HepG2 (cell line): ENCODE results near the gene SGTB. TPM values are rescaled to one million over a fixed set of nuclear protein-coding genes. Genes with fewer than 3 reads are reported as not detected.

ENCODE experiments used
- BATF2 ChIP-seq: sonication (generic); formaldehyde crosslinking; IDR thresholded peaks from 2 replicates; pipeline ENCODE4 v1.8.0; 2022; ENCODE audit warnings: mild to moderate bottlenecking, missing genetic modification reagents, moderate library complexity
- CBX2 ChIP-seq, 2 experiments: fragments of 200-600 bp in 1 of 2; sonication (generic); formaldehyde crosslinking in 1 of 2; IDR thresholded peaks; 2 replicates each; pipeline versions ENCODE4 v1.7.0 to v1.8.1; 2018 to 2022; ENCODE audit warnings: low read depth in 2 of 2, low read length in 1 of 2, mild to moderate bottlenecking in 1 of 2, missing genetic modification reagents in 1 of 2
- ELF3 ChIP-seq: IDR thresholded peaks from 2 replicates; pipeline ENCODE4 v1.6.1; 2016; ENCODE audit warnings: missing genetic modification reagents, missing compliant biosample characterization
- EP300 ChIP-seq, 3 experiments: sonication (generic) in 1 of 3; formaldehyde crosslinking in 1 of 3; IDR thresholded peaks; 2 replicates each; pipeline versions ENCODE4 v1.5.1 to v1.6.1; 2011 to 2020; ENCODE audit warnings: low read depth in 2 of 3, low read length in 2 of 3, borderline replicate concordance in 1 of 3, improper control_type of control experiment in 1 of 3, mild to moderate bottlenecking in 1 of 3, missing genetic modification reagents in 1 of 3, moderate library complexity in 1 of 3
- FOXO4 ChIP-seq: sonication (generic); formaldehyde crosslinking; conservative IDR thresholded peaks from 2 replicates; pipeline ENCODE4 v1.8.1; 2023; ENCODE audit warnings: missing genetic modification reagents
- HNF4A ChIP-seq: sonication (generic); formaldehyde crosslinking; IDR thresholded peaks from 2 replicates; pipeline ENCODE4 v1.4.0; 2020; ENCODE audit warnings: missing genetic modification reagents
- KDM5A ChIP-seq: fragments of 200-600 bp; sonication (generic); IDR thresholded peaks from 2 replicates; pipeline ENCODE4 v1.7.0; 2018; ENCODE audit warnings: antibody characterized with exemption, mild to moderate bottlenecking, low read length, borderline replicate concordance
- NCOR1 ChIP-seq: fragments of 200-600 bp; sonication (generic); IDR thresholded peaks from 2 replicates; pipeline ENCODE4 v1.7.0; 2017; ENCODE audit warnings: antibody characterized with exemption, low read length, borderline replicate concordance
- NFAT5 ChIP-seq: sonication (generic); formaldehyde crosslinking; IDR thresholded peaks from 2 replicates; pipeline ENCODE4 v1.4.0; 2020; ENCODE audit warnings: missing genetic modification reagents
- PITX1 ChIP-seq: sonication (generic); formaldehyde crosslinking; IDR thresholded peaks from 2 replicates; pipeline ENCODE4 v1.5.1; 2020; ENCODE audit warnings: mild to moderate bottlenecking, missing genetic modification reagents
- POGZ ChIP-seq: sonication (generic); formaldehyde crosslinking; IDR thresholded peaks from 2 replicates; pipeline ENCODE4 v1.4.0; 2020; ENCODE audit warnings: mild to moderate bottlenecking, missing genetic modification reagents
- ZBED4 ChIP-seq: sonication (generic); formaldehyde crosslinking; IDR thresholded peaks from 2 replicates; pipeline ENCODE4 v1.4.0; 2020; ENCODE audit warnings: missing genetic modification reagents, borderline replicate concordance
- ZFP37 ChIP-seq: sonication (generic); formaldehyde crosslinking; IDR thresholded peaks from 2 replicates; pipeline ENCODE4 v1.4.0; 2020; ENCODE audit warnings: missing genetic modification reagents, borderline replicate concordance
- ZKSCAN1 ChIP-seq: fragments of 150-350 bp; IDR thresholded peaks from 2 replicates; pipeline ENCODE4 v1.6.1; 2014; ENCODE audit warnings: low read length
- ZMYM4 ChIP-seq: sonication (generic); formaldehyde crosslinking; IDR thresholded peaks from 2 replicates; pipeline ENCODE4 v1.8.1; 2023; ENCODE audit warnings: mild to moderate bottlenecking, missing genetic modification reagents
- ZNF205 ChIP-seq: IDR thresholded peaks from 2 replicates; pipeline ENCODE4 v1.6.1; 2018; ENCODE audit warnings: missing biosample characterization, missing genetic modification reagents
- ZNF343 ChIP-seq: sonication (generic); formaldehyde crosslinking; IDR thresholded peaks from 2 replicates; pipeline ENCODE4 v1.4.0; 2020; ENCODE audit warnings: mild to moderate bottlenecking, missing genetic modification reagents
- polyA plus RNA-seq, 8 experiments: library from polyadenylated mRNA; depleted of rRNA in 3 of 8; stranded (reverse) in 7 of 8; unstranded in 1 of 8; fragments of >200 nt; fragmentation: Illumina TruSeq in 4 of 8; extraction: Trizol in 4 of 8; gene quantifications; 2 replicates each; pipeline versions ENCODE4 v1.2.1 to v1.2.3, GENCODE V29; 2011 to 2016; ENCODE audit warnings: low read depth in 4 of 8, missing spikeins in 1 of 8, mixed read lengths in 1 of 8; ENCODE audit not compliant: insufficient read depth in 1 of 8
- total RNA-seq, 5 experiments: library from RNA; depleted of rRNA; stranded (reverse); fragments of >200 nt; fragmentation: Illumina TruSeq; extraction: Trizol; gene quantifications; 2 replicates each; pipeline ENCODE4 v1.2.3, GENCODE V29; 2016; ENCODE audit warnings: low read depth in 1 of 5

SGTB gene
- total and polyA plus RNA-seq, 2 of the 13 experiments (the other 11 are each of a cell fraction or from before 2014, with no cell fraction given) = 5.2 to 11.2 TPM

- TF ChIP-seq ZBED4 (no peak), ZMYM4 (CRISPR knock-in tag) (0 out of 2 replicates have a peak, but pooled peaks have one; percentile 41), KDM5A (no peak), EP300 (IDR thresholded peaks at IDR 0.05; ENCODE audit: low read depth in 2 of 2, low read length in 2 of 2) (peak in 1 of 2 experiments; percentile 15; a peak in 1 of 4 replicates), EP300 (CRISPR knock-in tag; IDR thresholded peaks at IDR 0.05; ENCODE audit: borderline replicate concordance) (no peak), ZNF205 (CRISPR knock-in tag) (no peak), CBX2 (IDR thresholded peaks at IDR 0.05; ENCODE audit: low read depth, low read length) (no peak), CBX2 (CRISPR knock-in tag; IDR thresholded peaks at IDR 0.05; ENCODE audit: low read depth) (no peak), ELF3 (CRISPR knock-in tag) (0 out of 2 replicates have a peak, but pooled peaks have one; percentile 26), BATF2 (no peak), HNF4A (CRISPR knock-in tag) (peak; percentile 83), PITX1 (no peak), ZNF343 (no peak), ZKSCAN1 (no peak), ZFP37 (CRISPR knock-in tag) (no peak), FOXO4 (no peak), POGZ (CRISPR knock-in tag) (peak; percentile 69), NCOR1 (0 out of 2 replicates have a peak, but pooled peaks have one; percentile 39), NFAT5 (CRISPR knock-in tag) (no peak)
Measured at GRCh38 chr5:65702036-65702435, 19.9 kb downstream of the SGTB start (continued).
